Loucy (cell line): ENCODE measurements around the gene NEXN.

Experiments used
- H2AFZ ChIP-seq: fragments of 200-600 bp; sonication (generic); 2 replicates; pipeline ENCODE4 v1.6.0; 2016; ENCODE audit warnings: antibody characterized with exemption, mild to moderate bottlenecking, low read length, moderate library complexity
- H3F3A ChIP-seq: fragments of 200-600 bp; 2 replicates; pipeline ENCODE4 v1.6.0; 2016; ENCODE audit warnings: antibody characterized with exemption, low read depth, mild to moderate bottlenecking
- H3K27me3 ChIP-seq: fragments of 200-600 bp; sonication (generic); 2 replicates; pipeline ENCODE4 v1.6.1; 2014; ENCODE audit warnings: low read length, mild to moderate bottlenecking; ENCODE audit not compliant: insufficient read depth, poor library complexity, severe bottlenecking
- H3K36me3 ChIP-seq: fragments of 200-600 bp; sonication (generic); 2 replicates; pipeline ENCODE4 v1.6.1; 2016; ENCODE audit warnings: low read length; ENCODE audit not compliant: insufficient read depth
- H3K4me1 ChIP-seq: fragments of 200-600 bp; sonication (generic); 2 replicates; pipeline ENCODE4 v1.5.1; 2014; ENCODE audit warnings: low read length, mild to moderate bottlenecking; ENCODE audit not compliant: insufficient read depth, poor library complexity, severe bottlenecking
- H3K4me2 ChIP-seq: fragments of 200-600 bp; sonication (generic); 2 replicates; pipeline ENCODE4 v1.6.0; 2014; ENCODE audit warnings: antibody characterized with exemption, low read length, low read depth, mild to moderate bottlenecking; ENCODE audit not compliant: poor library complexity, severe bottlenecking
- H3K4me3 ChIP-seq: fragments of 200-600 bp; sonication (generic); 2 replicates; pipeline ENCODE4 v1.5.1; 2014; ENCODE audit warnings: low read length, mild to moderate bottlenecking, mixed read lengths; ENCODE audit not compliant: poor library complexity, severe bottlenecking
- H3K79me2 ChIP-seq: fragments of 200-600 bp; sonication (generic); 2 replicates; pipeline ENCODE4 v1.6.1; 2014; ENCODE audit warnings: low read length; ENCODE audit not compliant: insufficient read depth
- H3K9ac ChIP-seq: fragments of 200-600 bp; sonication (generic); 2 replicates; pipeline ENCODE4 v1.6.0; 2014; ENCODE audit warnings: mild to moderate bottlenecking, low read depth, low read length, moderate library complexity; ENCODE audit not compliant: poor library complexity, severe bottlenecking
- H3K9me2 ChIP-seq: fragments of 200-600 bp; sonication (generic); replicated peaks from 2 replicates; pipeline ENCODE4 v1.6.1; 2016; ENCODE audit warnings: low read depth, low read length, mixed read lengths
- H3K9me3 ChIP-seq: fragments of 200-600 bp; sonication (generic); 2 replicates; pipeline ENCODE4 v1.6.1; 2014; ENCODE audit warnings: mild to moderate bottlenecking, antibody characterized with exemption, low read length, low read depth; ENCODE audit not compliant: insufficient read depth
- H4K20me1 ChIP-seq: fragments of 200-600 bp; sonication (generic); 2 replicates; pipeline ENCODE4 v1.6.0; 2014; ENCODE audit warnings: antibody characterized with exemption, low read length, mild to moderate bottlenecking; ENCODE audit not compliant: insufficient read depth, poor library complexity, severe bottlenecking
- CTCF ChIP-seq: fragments of 200-600 bp; sonication (generic); conservative IDR thresholded peaks from 2 replicates; pipeline ENCODE4 v1.5.1; 2014; ENCODE audit warnings: mild to moderate bottlenecking, antibody characterized with exemption, low read length
- EZH2phosphoT487 ChIP-seq: fragments of 200-600 bp; IDR thresholded peaks from 2 replicates; pipeline ENCODE4 v1.6.1; 2018; ENCODE audit warnings: antibody characterized with exemption, mild to moderate bottlenecking, moderate library complexity, borderline replicate concordance

Gene NEXN

GRCh38 chr1:77888081-77888780 is at the start of gene NEXN:
Gene NEXN, plus strand, starts transcription at chr1:77888624. Its CDS starts 27,483 bp downstream, at chr1:77916107.
- H3K36me3 ChIP-seq = no peaks in the 10 kb centered on the region
- no peak for TF ChIP-seq CTCF
- no peak for TF ChIP-seq EZH2phosphoT487
- no peak within 1 kb of the TSS; the same call in 1 of the 2 replicates for H2AFZ ChIP-seq
- no peaks in the 10 kb centered on the region for H4K20me1 ChIP-seq
- H3K79me2 ChIP-seq = no peaks in the 10 kb centered on the region
- peak within 1 kb of the TSS; percentile 35 for H3K4me3 ChIP-seq
- no peaks in the 10 kb centered on the region for H3K27me3 ChIP-seq
- no peaks in the 10 kb centered on the region for H3F3A ChIP-seq
- no peak within 1 kb of the TSS for H3K9ac ChIP-seq
- H3K9me3 ChIP-seq = no peaks in the 10 kb centered on the region
- H3K9me2 ChIP-seq = no peaks in the 10 kb centered on the region
- no peaks in the 10 kb centered on the region for H3K4me1 ChIP-seq
- H3K4me2 ChIP-seq = peak within 1 kb of the TSS; percentile 16

- Histone ChIP-seq H3F3A (no peaks in the 10 kb centered on the region), H3K79me2 (no peaks in the 10 kb centered on the region), H3K36me3 (peaks cover 21% of the 10 kb centered on the region; the same call in 1 of the 2 replicates), H3K27me3 (no peaks in the 10 kb centered on the region), H3K9me2 (no peaks in the 10 kb centered on the region), H2AFZ (no peak overlapping the region), H3K9ac (no peak overlapping the region), H3K9me3 (no peaks in the 10 kb centered on the region), H3K4me3 (no peak overlapping the region), H3K4me2 (no peak overlapping the region), H4K20me1 (no peaks in the 10 kb centered on the region), H3K4me1 (no peaks in the 10 kb centered on the region)
- no peak for TF ChIP-seq CTCF
- TF ChIP-seq EZH2phosphoT487 = no peak
Measured at GRCh38 chr1:77841574-77841973, 46.9 kb upstream of the NEXN start.

- H3K4me1 ChIP-seq = no peaks in the 10 kb centered on the region
- H3K4me3 ChIP-seq = no peak overlapping the region
- H3K9ac ChIP-seq = no peak overlapping the region
- no peaks in the 10 kb centered on the region for H3K27me3 ChIP-seq
- H3K79me2 ChIP-seq = no peaks in the 10 kb centered on the region
- no peaks in the 10 kb centered on the region for H3K9me2 ChIP-seq
- no peak for TF ChIP-seq EZH2phosphoT487
- TF ChIP-seq CTCF = no peak
- no peak overlapping the region for H3K4me2 ChIP-seq
- H4K20me1 ChIP-seq = no peaks in the 10 kb centered on the region
- H2AFZ ChIP-seq = no peak overlapping the region
- H3F3A ChIP-seq = no peaks in the 10 kb centered on the region
- no peaks in the 10 kb centered on the region for H3K9me3 ChIP-seq
- peaks cover 13% of the 10 kb centered on the region; the same call in 1 of the 2 replicates for H3K36me3 ChIP-seq
Measured at GRCh38 chr1:77845951-77846350, 42.5 kb upstream of the NEXN start.
